Measurements from ENCODE around the gene VASH1. TPM values are rescaled to one million over a fixed set of nuclear protein-coding genes. Genes with fewer than 3 reads are reported as not detected.

Gene VASH1
- polyA plus RNA-seq, 1 experiment, result 4.0 TPM

GRCh38 chr14:76832503-76832988 is 71.3 kb downstream of the VASH1 start:
- TF ChIP-seq, protein P1, sequence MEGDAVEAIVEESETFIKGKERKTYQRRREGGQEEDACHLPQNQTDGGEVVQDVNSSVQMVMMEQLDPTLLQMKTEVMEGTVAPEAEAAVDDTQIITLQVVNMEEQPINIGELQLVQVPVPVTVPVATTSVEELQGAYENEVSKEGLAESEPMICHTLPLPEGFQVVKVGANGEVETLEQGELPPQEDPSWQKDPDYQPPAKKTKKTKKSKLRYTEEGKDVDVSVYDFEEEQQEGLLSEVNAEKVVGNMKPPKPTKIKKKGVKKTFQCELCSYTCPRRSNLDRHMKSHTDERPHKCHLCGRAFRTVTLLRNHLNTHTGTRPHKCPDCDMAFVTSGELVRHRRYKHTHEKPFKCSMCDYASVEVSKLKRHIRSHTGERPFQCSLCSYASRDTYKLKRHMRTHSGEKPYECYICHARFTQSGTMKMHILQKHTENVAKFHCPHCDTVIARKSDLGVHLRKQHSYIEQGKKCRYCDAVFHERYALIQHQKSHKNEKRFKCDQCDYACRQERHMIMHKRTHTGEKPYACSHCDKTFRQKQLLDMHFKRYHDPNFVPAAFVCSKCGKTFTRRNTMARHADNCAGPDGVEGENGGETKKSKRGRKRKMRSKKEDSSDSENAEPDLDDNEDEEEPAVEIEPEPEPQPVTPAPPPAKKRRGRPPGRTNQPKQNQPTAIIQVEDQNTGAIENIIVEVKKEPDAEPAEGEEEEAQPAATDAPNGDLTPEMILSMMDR (IDR thresholded peaks at IDR 0.05; ENCODE audit: insufficient read depth, low read depth, low read length), result no peak
- no peaks in the 10 kb centered on the region for H3K36me3 ChIP-seq (ENCODE audit: control insufficient read depth, insufficient read depth, low read length)
- H3K4me3 ChIP-seq (ENCODE audit: low read depth, low read length), result no peak overlapping the region
- peaks cover 7% of the 10 kb centered on the region for H3K27me3 ChIP-seq (ENCODE audit: control insufficient read depth, insufficient read depth, low read length)
- no peak for DNase-seq (ENCODE audit: low read depth)
- ChIA-PET POLR2A (no interaction called here), CTCF (no interaction called here)

Other genes with a start within 250 kb of the VASH1 start
- gene ANGEL1, start 51.4 kb downstream of the VASH1 start, polyA plus RNA-seq (2011; rRNA removed), result 14.0 and 16.8 TPM in 2 replicates
- not detected in 2 replicates for gene LRRC74A, start 64.9 kb downstream of the VASH1 start, polyA plus RNA-seq (2011; rRNA removed)